Kidney (tissue), 14 donors: Measurements from ENCODE around the gene GSG1L. TPM values are rescaled to one million over a fixed set of nuclear protein-coding genes. Genes with fewer than 3 reads are reported as not detected.

Experiments used
- DNase-seq, 5 donors: peaks; one replicate each; pipeline ENCODE4 v3.0.0-alpha.2; 2013 to 2020
- FAIRE-seq: peaks from 2 replicates; lab custom pipeline; 2012; peaks lifted over from hg19 to GRCh38; lab: Jason Lieb, UNC
- H3K27ac ChIP-seq, 2 donors: one replicate each; pipeline ENCODE4 v1.7.0; 2013; ENCODE audit warnings: low read depth in 2 of 2, low read length in 2 of 2, inconsistent platforms in 1 of 2
- H3K27me3 ChIP-seq: one replicate; pipeline ENCODE4 v1.7.1; 2013; ENCODE audit warnings: low read length, inconsistent platforms; ENCODE audit not compliant: control insufficient read depth, insufficient read depth
- H3K36me3 ChIP-seq, 3 donors: one replicate each; pipeline versions ENCODE4 v1.7.0 to v1.7.1; 2013; ENCODE audit warnings: low read length in 3 of 3, control low read depth in 1 of 3, inconsistent platforms in 1 of 3; ENCODE audit not compliant: insufficient read depth in 3 of 3, control insufficient read depth in 2 of 3
- H3K4me1 ChIP-seq, 3 donors: one replicate each; pipeline versions ENCODE4 v1.7.0 to v1.7.1; 2013; ENCODE audit warnings: low read length in 3 of 3, inconsistent platforms in 1 of 3, low read depth in 1 of 3; ENCODE audit not compliant: control insufficient read depth in 2 of 3, insufficient read depth in 2 of 3
- H3K4me3 ChIP-seq, 3 donors: one replicate each; pipeline versions ENCODE4 v1.7.0 to v1.8.1; 2013; ENCODE audit warnings: low read length in 3 of 3, control low read depth in 1 of 3, inconsistent platforms in 1 of 3
- H3K9ac ChIP-seq, 3 donors: one replicate each; pipeline versions ENCODE4 v1.7.0 to v1.7.1; 2013; ENCODE audit warnings: low read length in 3 of 3, control low read depth in 1 of 3, inconsistent platforms in 1 of 3
- H3K9me3 ChIP-seq, 3 donors: one replicate each; pipeline versions ENCODE4 v1.7.0 to v1.7.1; 2013; ENCODE audit warnings: low read length in 3 of 3, control low read depth in 1 of 3, inconsistent platforms in 1 of 3; ENCODE audit not compliant: control insufficient read depth in 2 of 3, insufficient read depth in 1 of 3
- CTCF ChIP-seq: IDR thresholded peaks from 3 replicates; pipeline ENCODE4 v1.5.1; 2012; ENCODE audit warnings: mild to moderate bottlenecking, moderate library complexity, borderline replicate concordance; ENCODE audit not compliant: insufficient read depth; ENCODE audit errors: extremely low read depth
- intact Hi-C: fragments of 100-400 bp; cut with DNase I; formaldehyde crosslinking; loops from one replicate; pipeline ENCODE4 v1.11.1; 2022
- polyA plus RNA-seq: library from polyadenylated mRNA; stranded (reverse); fragments of 350-450 nt; fragmentation: Illumina TruSeq; extraction: RNeasy Lipid Tissue Mini Kit (QIAGEN cat#74804); gene quantifications from one replicate; pipeline ENCODE4 v1.2.3, GENCODE V29; 2014; ENCODE audit warnings: low read depth, low replicate concordance; ENCODE audit not compliant: insufficient read depth
- total RNA-seq: library from RNA; stranded (reverse); fragmentation: NEBNext Ultra II Directional; extraction: Animal tissue kit (Norgen Biotek cat#: 25700); gene quantifications from one replicate; pipeline ENCODE4 v1.2.1, GENCODE V29; 2021
- donor health status: control.
- donor health status: control.
- donor health status: control.
- donor health status: control.
- donor health status: control.
- donor health status: DM: yes; HTN: yes; CAD: no.
- donor health status: Normal renal cell carcinoma (clear cell type).

GSG1L gene
- total and polyA plus RNA-seq, 2 donors from 2014 or later: not detected

- Histone ChIP-seq H3K27me3 (no peaks in the 10 kb centered on the region), H3K36me3 (no peaks in the 10 kb centered on the region), H3K9ac (no peak overlapping the region), H3K4me3 (no peak overlapping the region), H3K27ac (no peak overlapping the region), H3K4me1 (no peaks in the 10 kb centered on the region), H3K9me3 (peaks cover 0 to 6% (median 0%) of the 10 kb centered on the region in 3 donors)
- no peak for FAIRE-seq
- intact Hi-C loops: no loop called here
- TF ChIP-seq CTCF: no peak
- no peak for DNase-seq
Measured at GRCh38 chr16:27928542-27928941, 135.0 kb downstream of the GSG1L start.

- H3K27ac ChIP-seq: no peak overlapping the region
- no peak overlapping the region for H3K4me3 ChIP-seq
- no peaks in the 10 kb centered on the region for H3K36me3 ChIP-seq
- H3K9ac ChIP-seq: no peak overlapping the region
- no peak for TF ChIP-seq CTCF
- no peaks in the 10 kb centered on the region for H3K9me3 ChIP-seq
- FAIRE-seq: no peak
- DNase-seq: no peak
- no peaks in the 10 kb centered on the region for H3K27me3 ChIP-seq
- intact Hi-C loops: no loop called here
- H3K4me1 ChIP-seq: no peaks in the 10 kb centered on the region
Measured at GRCh38 chr16:27927266-27927901, 136.1 kb downstream of the GSG1L start.

- Histone ChIP-seq H3K4me3 (no peak overlapping the region), H3K27ac (no peak overlapping the region), H3K36me3 (no peaks in the 10 kb centered on the region), H3K4me1 (no peaks in the 10 kb centered on the region), H3K9me3 (no peaks in the 10 kb centered on the region), H3K27me3 (no peaks in the 10 kb centered on the region), H3K9ac (no peak overlapping the region)
- FAIRE-seq (no peak), DNase-seq (no peak)
- no peak for TF ChIP-seq CTCF
- intact Hi-C loops: no loop called here
Measured at GRCh38 chr16:27925612-27926011, 137.9 kb downstream of the GSG1L start.
